Ramos (cell line): ENCODE data around the gene VIM.

Experiments
- in situ Hi-C: fragments of 300-500 bp; cut with MboI; formaldehyde crosslinking; loops from one replicate; pipeline ENCODE4 v1.14.3; 2022; ENCODE audit warnings: low sequenced_read_pairs; ENCODE audit not compliant: unreplicated experiment

Gene VIM

GRCh38 chr10:17229967-17230682, 2.1 kb downstream of the VIM start:
- in situ Hi-C loops, result no loop called here

GRCh38 chr10:17231788-17232187, 3.7 kb downstream of the VIM start:
- in situ Hi-C loops, result no loop called here

- in situ Hi-C loops, result no loop called here
These were observed 4.4 kb downstream of the VIM start for GRCh38 chr10:17232276-17232960.

- in situ Hi-C loops, result no loop called here
These were observed 5.4 kb downstream of the VIM start for GRCh38 chr10:17233286-17233991.

- in situ Hi-C loops, result no loop called here
These were observed 6.4 kb downstream of the VIM start for GRCh38 chr10:17234431-17234945.

GRCh38 chr10:17235136-17235535, 7.1 kb downstream of the VIM start:
- in situ Hi-C loops, result no loop called here

- in situ Hi-C loops, result no loop called here
These were observed 8.6 kb downstream of the VIM start for GRCh38 chr10:17236468-17237148.

GRCh38 chr10:17237149-17237527, 9.1 kb downstream of the VIM start:
- in situ Hi-C loops, result no loop called here

GRCh38 chr10:17237915-17238444, 9.9 kb downstream of the VIM start:
- in situ Hi-C loops, result no loop called here

GRCh38 chr10:17238445-17239291, 10.6 kb downstream of the VIM start:
- in situ Hi-C loops, result no loop called here

- in situ Hi-C loops, result no loop called here
These were observed 11.5 kb downstream of the VIM start for GRCh38 chr10:17239345-17240085.

- in situ Hi-C loops, result no loop called here
These were observed 12.1 kb downstream of the VIM start for GRCh38 chr10:17240096-17240495.

- in situ Hi-C loops, result no loop called here
These were observed 12.6 kb downstream of the VIM start for GRCh38 chr10:17240616-17241015.

- in situ Hi-C loops, result no loop called here
These were observed 13.7 kb downstream of the VIM start for GRCh38 chr10:17241611-17242333.

- in situ Hi-C loops, result no loop called here
These were observed 16.8 kb downstream of the VIM start for GRCh38 chr10:17244700-17245365.

- in situ Hi-C loops, result no loop called here
These were observed 19.2 kb downstream of the VIM start for GRCh38 chr10:17247210-17247609.

- in situ Hi-C loops, result no loop called here
These were observed 20.9 kb downstream of the VIM start for GRCh38 chr10:17248964-17249363.

- in situ Hi-C loops, result no loop called here
These were observed 21.8 kb downstream of the VIM start for GRCh38 chr10:17249820-17250219.
